Kasumi-1 (cell line): ENCODE data around the gene IRF9.
A peak's percentile ranks its signal among the peaks of the same experiment; 100 is the strongest.

Experiments
- DNase-seq, 2 experiments: peaks; one replicate each; lab custom pipeline; 2025; lab: John Stamatoyannopoulos, UW

IRF9 gene

GRCh38 chr14:24160850-24161804 is at the start of gene IRF9:
IRF9 (plus strand) TSS chr14:24161265; CDS start chr14:24162145, 880 bp downstream.
- DNase-seq, result peak; percentile 96 to 97

- DNase-seq, result peak in 1 of 2 experiments; percentile 47
Observed at GRCh38 chr14:24113379-24113800, 47.7 kb upstream of the IRF9 start.

- peak; percentile 93 to 96 for DNase-seq
Observed at GRCh38 chr14:24113801-24114531, 47.1 kb upstream of the IRF9 start.

- DNase-seq, result peak; percentile 100
Observed at GRCh38 chr14:24114532-24115421, 46.3 kb upstream of the IRF9 start, which contains the start of the genes DCAF11 and NRL. DCAF11 (plus strand) TSS chr14:24114777; CDS start chr14:24115595, 818 bp downstream. NRL (minus strand) TSS chr14:24114949; CDS start chr14:24082848, 32,101 bp downstream.

- DNase-seq, result no peak
Observed at GRCh38 chr14:24115422-24116127, 45.5 kb upstream of the IRF9 start.

GRCh38 chr14:24116128-24116814 is 44.8 kb upstream of the IRF9 start:
- no peak for DNase-seq

GRCh38 chr14:24117179-24117578 is 43.9 kb upstream of the IRF9 start:
- DNase-seq, result no peak

- no peak for DNase-seq
Observed at GRCh38 chr14:24119691-24120090, 41.4 kb upstream of the IRF9 start.

- DNase-seq, result no peak
Observed at GRCh38 chr14:24121210-24121609, 39.9 kb upstream of the IRF9 start.

- DNase-seq, result no peak
Observed at GRCh38 chr14:24122416-24122815, 38.6 kb upstream of the IRF9 start.

GRCh38 chr14:24122898-24123297 is 38.2 kb upstream of the IRF9 start:
- no peak for DNase-seq

- DNase-seq, result no peak
Observed at GRCh38 chr14:24123424-24124417, 37.3 kb upstream of the IRF9 start.

- DNase-seq, result no peak
Observed at GRCh38 chr14:24126939-24127338, 34.1 kb upstream of the IRF9 start.

- DNase-seq, result no peak
Observed at GRCh38 chr14:24127673-24128072, 33.4 kb upstream of the IRF9 start.

GRCh38 chr14:24129410-24129998 is 31.6 kb upstream of the IRF9 start:
- DNase-seq, result no peak

- no peak for DNase-seq
Observed at GRCh38 chr14:24130380-24130716, 30.7 kb upstream of the IRF9 start, which contains the start of gene FITM1. FITM1 (plus strand) TSS chr14:24130659; CDS start chr14:24131564, 905 bp downstream.

- DNase-seq, result no peak
Observed at GRCh38 chr14:24130717-24131548, 30.1 kb upstream of the IRF9 start.

GRCh38 chr14:24131549-24131966 is 29.5 kb upstream of the IRF9 start:
- DNase-seq, result no peak
